H1 (cell line): Measurements from ENCODE around the gene UROC1. TPM values are rescaled to one million over a fixed set of nuclear protein-coding genes. Genes with fewer than 3 reads are reported as not detected.

Experiments
- CTCF ChIA-PET: fragments of 300-600 bp; sonication (Branson Sonifier 250); formaldehyde crosslinking; loops from one replicate; lab custom pipeline; 2021; ENCODE audit not compliant: partially characterized antibody; lab: Charles Lee
- POLR2A ChIA-PET: fragments of 300-600 bp; sonication (Branson Sonifier 250); formaldehyde crosslinking; loops from one replicate; lab custom pipeline; 2021; ENCODE audit warnings: inconsistent platforms; ENCODE audit not compliant: partially characterized antibody; lab: Charles Lee
- DNase-seq, 2 experiments: peaks; one replicate each; pipeline versions ENCODE4 v3.0.0 to v3.0.0-alpha.2; 2010 to 2022; ENCODE audit warnings: low spot score in 2 of 2, low read depth in 1 of 2, mixed read lengths in 1 of 2
- FAIRE-seq: peaks from 2 replicates; lab custom pipeline; 2011; peaks lifted over from hg19 to GRCh38; lab: Jason Lieb, UNC
- H2AFZ ChIP-seq: 2 replicates; pipeline ENCODE4 v1.8.1; 2012; ENCODE audit warnings: low read length, inconsistent platforms
- H2AK5ac ChIP-seq: 2 replicates; pipeline ENCODE4 v1.6.1; 2013; ENCODE audit warnings: low read depth, low read length
- H2BK120ac ChIP-seq: replicated peaks from 2 replicates; pipeline ENCODE3; 2013; ENCODE audit warnings: low read depth, low read length, inconsistent platforms
- H2BK12ac ChIP-seq: 2 replicates; pipeline ENCODE4 v1.6.1; 2013; ENCODE audit warnings: low read depth, low read length
- H2BK15ac ChIP-seq: 2 replicates; pipeline ENCODE4 v1.6.1; 2013; ENCODE audit warnings: low read length
- H2BK20ac ChIP-seq: 2 replicates; pipeline ENCODE4 v1.6.1; 2013; ENCODE audit warnings: low read length
- H2BK5ac ChIP-seq: 2 replicates; pipeline ENCODE4 v1.6.1; 2013; ENCODE audit warnings: low read depth, low read length
- H3K14ac ChIP-seq: 2 replicates; pipeline ENCODE4 v1.6.1; 2013; ENCODE audit warnings: inconsistent platforms; ENCODE audit not compliant: insufficient read length
- H3K18ac ChIP-seq: 2 replicates; pipeline ENCODE4 v1.6.1; 2013; ENCODE audit warnings: low read length; ENCODE audit errors: extremely low read depth
- H3K23ac ChIP-seq: 2 replicates; pipeline ENCODE4 v1.6.1; 2013; ENCODE audit warnings: inconsistent platforms; ENCODE audit not compliant: insufficient read length
- H3K23me2 ChIP-seq: 2 replicates; pipeline ENCODE4 v1.6.1; 2013; ENCODE audit warnings: low read depth, low read length
- H3K27ac ChIP-seq: 2 replicates; pipeline ENCODE4 v1.6.1; 2011; ENCODE audit warnings: low read depth, low read length, inconsistent platforms
- H3K27me3 ChIP-seq, 4 experiments: replicated peaks in 1 of 4; 1 replicate in 1 of 4; 2 replicates in 3 of 4; pipeline versions ENCODE4 v1.6.1 to v1.8.1; 2011 to 2013; ENCODE audit warnings: low read length in 3 of 4, mild to moderate bottlenecking in 3 of 4, inconsistent platforms in 2 of 4, mixed read lengths in 2 of 4, moderate library complexity in 1 of 4; ENCODE audit not compliant: control insufficient read depth in 3 of 4, insufficient read depth in 3 of 4; ENCODE audit errors: extremely low read depth in 1 of 4
- H3K36me3 ChIP-seq, 4 experiments: 2 replicates each; pipeline versions ENCODE4 v1.6.1 to v1.8.1; 2011 to 2013; ENCODE audit warnings: mild to moderate bottlenecking in 4 of 4, low read length in 3 of 4, moderate library complexity in 2 of 4, control low read depth in 1 of 4, inconsistent platforms in 1 of 4; ENCODE audit not compliant: insufficient read depth in 4 of 4, control insufficient read depth in 2 of 4
- H3K4ac ChIP-seq: replicated peaks from 2 replicates; pipeline ENCODE3; 2013; ENCODE audit warnings: low read length, low read depth, mixed read lengths, inconsistent platforms; ENCODE audit not compliant: insufficient read length
- H3K4me1 ChIP-seq, 4 experiments: replicated peaks in 1 of 4; 1 replicate in 1 of 4; 2 replicates in 3 of 4; pipeline versions ENCODE4 v1.6.1 to v1.8.1; 2011 to 2013; ENCODE audit warnings: low read length in 3 of 4, inconsistent platforms in 2 of 4, mixed read lengths in 1 of 4; ENCODE audit not compliant: insufficient read depth in 4 of 4, control insufficient read depth in 3 of 4
- H3K4me2 ChIP-seq, 2 experiments: 2 replicates each; pipeline versions ENCODE4 v1.6.1 to v1.8.1; 2011 to 2013; ENCODE audit warnings: low read depth in 2 of 2, low read length in 2 of 2, control low read depth in 1 of 2, inconsistent platforms in 1 of 2, mild to moderate bottlenecking in 1 of 2; ENCODE audit not compliant: insufficient read depth in 1 of 2
- H3K4me3 ChIP-seq, 4 experiments: fragments of 200-600, 300-600 bp in 1 of 4; sonication (generic), shearing (Covaris generic), sonication (Bioruptor Twin) in 1 of 4; 2 replicates each; pipeline versions ENCODE4 v1.5.1 to v1.8.1; 2011 to 2016; ENCODE audit warnings: low read length in 4 of 4, low read depth in 3 of 4, control low read depth in 2 of 4, inconsistent platforms in 2 of 4, mild to moderate bottlenecking in 2 of 4, mixed read lengths in 1 of 4, moderate library complexity in 1 of 4; ENCODE audit not compliant: insufficient read depth in 2 of 4; ENCODE audit errors: extremely low read depth in 1 of 4
- H3K56ac ChIP-seq: replicated peaks from 2 replicates; pipeline ENCODE3; 2013; ENCODE audit warnings: low read depth, mild to moderate bottlenecking, mixed read lengths, low read length, inconsistent platforms; ENCODE audit not compliant: insufficient read length
- H3K79me1 ChIP-seq: 2 replicates; pipeline ENCODE4 v1.6.1; 2013; ENCODE audit warnings: low read depth, low read length, control low read depth
- H3K79me2 ChIP-seq, 2 experiments: 2 replicates each; pipeline versions ENCODE4 v1.6.1 to v1.8.1; 2012 to 2013; ENCODE audit warnings: low read length in 2 of 2, mild to moderate bottlenecking in 2 of 2, inconsistent platforms in 1 of 2; ENCODE audit not compliant: insufficient read depth in 2 of 2, control insufficient read depth in 1 of 2
- H3K9ac ChIP-seq, 4 experiments: replicated peaks in 1 of 4; 1 replicate in 1 of 4; 2 replicates in 3 of 4; pipeline versions ENCODE4 v1.6.1 to v1.8.1; 2011 to 2013; ENCODE audit warnings: low read depth in 3 of 4, low read length in 3 of 4, control low read depth in 2 of 4, mild to moderate bottlenecking in 2 of 4, moderate library complexity in 2 of 4, inconsistent platforms in 1 of 4; ENCODE audit errors: extremely low read depth in 1 of 4
- H3K9me3 ChIP-seq, 2 experiments: 2 replicates each; pipeline versions ENCODE4 v1.6.1 to v1.8.1; 2012 to 2013; ENCODE audit warnings: mild to moderate bottlenecking in 2 of 2, moderate library complexity in 2 of 2, control low read depth in 1 of 2, inconsistent platforms in 1 of 2, low read depth in 1 of 2, low read length in 1 of 2, mixed read lengths in 1 of 2; ENCODE audit not compliant: insufficient read depth in 2 of 2
- H4K20me1 ChIP-seq, 2 experiments: replicated peaks in 1 of 2; 2 replicates each; pipeline versions ENCODE3 to v1.8.1; 2011 to 2013; ENCODE audit warnings: inconsistent platforms in 2 of 2, low read length in 2 of 2, mild to moderate bottlenecking in 1 of 2; ENCODE audit not compliant: insufficient read depth in 2 of 2, control insufficient read depth in 1 of 2
- H4K5ac ChIP-seq: 2 replicates; pipeline ENCODE4 v1.6.1; 2013; ENCODE audit warnings: low read length, low read depth, mixed read lengths, inconsistent platforms; ENCODE audit not compliant: insufficient read length
- H4K8ac ChIP-seq: 2 replicates; pipeline ENCODE4 v1.8.0; 2013; ENCODE audit warnings: mild to moderate bottlenecking, moderate library complexity, low read length, inconsistent platforms; ENCODE audit not compliant: insufficient read depth; ENCODE audit errors: extremely low read depth
- H4K91ac ChIP-seq: replicated peaks from 2 replicates; pipeline ENCODE3; 2013; ENCODE audit warnings: low read length, mixed read lengths, inconsistent platforms; ENCODE audit not compliant: insufficient read length
- CBX5 ChIP-seq: fragments of 300-800, 300-1000 bp; sonication (generic); IDR thresholded peaks from 2 replicates; pipeline ENCODE4 v1.7.1; 2016; ENCODE audit warnings: antibody characterized with exemption, low read length, low read depth
- FOSL1 ChIP-seq: IDR thresholded peaks from 2 replicates; pipeline ENCODE4 v1.6.1; 2011; ENCODE audit warnings: mild to moderate bottlenecking, low read depth, low read length, moderate library complexity; ENCODE audit not compliant: insufficient read depth
- GTF2F1 ChIP-seq: IDR thresholded peaks from 2 replicates; pipeline ENCODE4 v1.6.1; 2012; ENCODE audit warnings: low read depth, low read length, improper control_type of control experiment, borderline replicate concordance
- HDAC6 ChIP-seq: IDR thresholded peaks from one replicate; pipeline ENCODE4 v1.7.1; 2012; ENCODE audit warnings: low read depth, mild to moderate bottlenecking, inconsistent platforms, low read length, moderate library complexity
- KDM1A ChIP-seq: fragments of 200-600, 300-600 bp; sonication (generic); IDR thresholded peaks from 2 replicates; pipeline ENCODE4 v1.7.1; 2016; ENCODE audit warnings: mild to moderate bottlenecking, low read length, borderline replicate concordance
- NANOG ChIP-seq: IDR thresholded peaks from 2 replicates; pipeline ENCODE4 v1.6.1; 2011; ENCODE audit warnings: low read length, low read depth, mild to moderate bottlenecking, inconsistent platforms; ENCODE audit not compliant: insufficient read depth, poor library complexity, severe bottlenecking
- RAD21 ChIP-seq, 2 experiments: IDR thresholded peaks in 1 of 2; conservative IDR thresholded peaks in 1 of 2; 2 replicates each; pipeline ENCODE4 v1.6.1; 2011; ENCODE audit warnings: low read depth in 2 of 2, low read length in 2 of 2, improper control_type of control experiment in 1 of 2, inconsistent platforms in 1 of 2, mild to moderate bottlenecking in 1 of 2, moderate library complexity in 1 of 2
- RNF2 ChIP-seq: fragments of 200-900, 300-1000 bp; sonication (generic); IDR thresholded peaks from 2 replicates; pipeline ENCODE4 v1.7.1; 2016; ENCODE audit warnings: borderline replicate concordance, low read depth, mild to moderate bottlenecking, antibody characterized with exemption, low read length; ENCODE audit not compliant: poor library complexity, severe bottlenecking; ENCODE audit errors: missing control alignments
- SP2 ChIP-seq: IDR thresholded peaks from 2 replicates; pipeline ENCODE4 v1.6.1; 2012; ENCODE audit warnings: mild to moderate bottlenecking, low read length, inconsistent platforms
- YY1 ChIP-seq: IDR thresholded peaks from 2 replicates; pipeline ENCODE4 v1.6.1; 2011; ENCODE audit warnings: low read depth, mild to moderate bottlenecking, low read length
- WGBS, 2 experiments: shearing (Covaris generic) in 1 of 2; methylation state at CpG; one replicate each; pipeline versions ENCODE4 v1.1.6 to v1.1.7; 2013 to 2015; ENCODE audit warnings: low lambda C conversion rate in 2 of 2, mixed read lengths in 2 of 2, inconsistent platforms in 1 of 2, low coverage in 1 of 2, missing lambda C conversion rate in 1 of 2; ENCODE audit not compliant: insufficient replicate concordance in 2 of 2, insufficient coverage in 1 of 2, insufficient read length in 1 of 2; ENCODE audit errors: extremely low coverage in 1 of 2, missing lambda C conversion rate in 1 of 2; 5-methylcytosine and 5-hydroxymethylcytosine counted together
- polyA plus RNA-seq, 7 experiments: library from polyadenylated mRNA; depleted of rRNA in 3 of 7; stranded (reverse) in 5 of 7; unstranded in 2 of 7; fragments of >200 nt in 5 of 7; fragments of 200-250 nt in 2 of 7; gene quantifications; 1 replicate in 5 of 7; 2 replicates in 1 of 7; 4 replicates in 1 of 7; pipeline versions ENCODE4 v1.2.1 to v1.2.3, GENCODE V29; 2011 to 2013; ENCODE audit warnings: missing spikeins in 2 of 7, mixed read lengths in 2 of 7
- total RNA-seq: library from RNA; stranded (reverse); fragmentation: NEBNext Ultra II Directional; extraction: Animal tissue kit (Norgen Biotek cat#: 25700); gene quantifications from 2 replicates; pipeline ENCODE4 v1.2.1, GENCODE V29; 2021
- TF ChIP-seq, protein P1 (sequence below), 3 experiments: IDR thresholded peaks; 1 replicate in 2 of 3; 2 replicates in 1 of 3; pipeline versions ENCODE4 v1.5.1 to v1.6.1; 2011; ENCODE audit warnings: low read length in 3 of 3, mild to moderate bottlenecking in 3 of 3, inconsistent platforms in 2 of 3, low read depth in 1 of 3, moderate library complexity in 1 of 3; ENCODE audit not compliant: insufficient read depth in 1 of 3; ENCODE audit errors: control extremely low read depth in 1 of 3

Gene UROC1
- total and polyA plus RNA-seq, 2 of the 8 experiments (the other 6 are each of a cell fraction or from before 2014, with no cell fraction given), result 0.03 TPM; not detected in 1

GRCh38 chr3:126507886-126508285 lies 9.7 kb downstream of the UROC1 start:
- no peaks in the 10 kb centered on the region; a peak in 1 of 7 replicates for H3K27me3 ChIP-seq
- no peak overlapping the region for H3K23ac ChIP-seq
- no peak overlapping the region for H2BK120ac ChIP-seq
- CTCF ChIA-PET, result interaction anchor here (0.7 to 5.8 kb wide), 3 partner anchors 9 to 21 kb away, joined by 3 to 35 read pairs (median 4); partner anchors contain the start of gene CHST13
- FAIRE-seq (no peak), DNase-seq (no peak)
- no peaks in the 10 kb centered on the region for H3K36me3 ChIP-seq
- H2BK20ac ChIP-seq, result no peak overlapping the region
- no peak overlapping the region for H3K4me2 ChIP-seq
- no peaks in the 10 kb centered on the region for H3K79me1 ChIP-seq
- no peak overlapping the region for H4K5ac ChIP-seq
- H2BK12ac ChIP-seq, result no peak overlapping the region
- H4K20me1 ChIP-seq, result no peaks in the 10 kb centered on the region
- H3K9me3 ChIP-seq, result no peaks in the 10 kb centered on the region
- H4K91ac ChIP-seq, result no peak overlapping the region
- no peaks in the 10 kb centered on the region for H3K79me2 ChIP-seq
- no peak overlapping the region for H3K9ac ChIP-seq
- H3K4me3 ChIP-seq, result no peak overlapping the region
- H3K14ac ChIP-seq, result no peak overlapping the region
- WGBS, 2 experiments, result 92% methylated on average over 9 of the region's 9 CpGs; no CpG with 5 or more reads in 1 of the 2 experiments
- POLR2A ChIA-PET, result no interaction called here
- H2BK5ac ChIP-seq, result no peak overlapping the region
- no peak overlapping the region for H3K27ac ChIP-seq
- no peak overlapping the region for H4K8ac ChIP-seq
- peaks cover under 1% of the 10 kb centered on the region; the same call in 1 of the 2 replicates for H3K23me2 ChIP-seq
- no peak overlapping the region for H2BK15ac ChIP-seq
- H3K4me1 ChIP-seq, result no peaks in the 10 kb centered on the region
- no peak overlapping the region for H2AFZ ChIP-seq
- H3K4ac ChIP-seq, result no peak overlapping the region
- H3K18ac ChIP-seq, result no peak overlapping the region
- H2AK5ac ChIP-seq, result no peak overlapping the region
- H3K56ac ChIP-seq, result no peak overlapping the region
- TF ChIP-seq, protein P1, sequence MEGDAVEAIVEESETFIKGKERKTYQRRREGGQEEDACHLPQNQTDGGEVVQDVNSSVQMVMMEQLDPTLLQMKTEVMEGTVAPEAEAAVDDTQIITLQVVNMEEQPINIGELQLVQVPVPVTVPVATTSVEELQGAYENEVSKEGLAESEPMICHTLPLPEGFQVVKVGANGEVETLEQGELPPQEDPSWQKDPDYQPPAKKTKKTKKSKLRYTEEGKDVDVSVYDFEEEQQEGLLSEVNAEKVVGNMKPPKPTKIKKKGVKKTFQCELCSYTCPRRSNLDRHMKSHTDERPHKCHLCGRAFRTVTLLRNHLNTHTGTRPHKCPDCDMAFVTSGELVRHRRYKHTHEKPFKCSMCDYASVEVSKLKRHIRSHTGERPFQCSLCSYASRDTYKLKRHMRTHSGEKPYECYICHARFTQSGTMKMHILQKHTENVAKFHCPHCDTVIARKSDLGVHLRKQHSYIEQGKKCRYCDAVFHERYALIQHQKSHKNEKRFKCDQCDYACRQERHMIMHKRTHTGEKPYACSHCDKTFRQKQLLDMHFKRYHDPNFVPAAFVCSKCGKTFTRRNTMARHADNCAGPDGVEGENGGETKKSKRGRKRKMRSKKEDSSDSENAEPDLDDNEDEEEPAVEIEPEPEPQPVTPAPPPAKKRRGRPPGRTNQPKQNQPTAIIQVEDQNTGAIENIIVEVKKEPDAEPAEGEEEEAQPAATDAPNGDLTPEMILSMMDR (IDR thresholded peaks at IDR 0.05; ENCODE audit: control extremely low read depth in 1 of 3, insufficient read depth in 1 of 3, low read depth in 1 of 3, low read length in 3 of 3), result no peak
- TF ChIP-seq HDAC6 (no peak), GTF2F1 (no peak), FOSL1 (no peak), KDM1A (no peak), CBX5 (no peak), NANOG (no peak), RNF2 (no peak), SP2 (no peak), YY1 (no peak), RAD21 (IDR thresholded peaks at IDR 0.05 in 1 of 2, conservative IDR thresholded peaks at IDR 0.05 in 1 of 2; ENCODE audit: low read depth in 2 of 2, low read length in 2 of 2) (no peak)
